ENCODE data around the gene DCTN5.
"Not testable (repeated sequence)": the region's sequence is repeated elsewhere in the genome, so short reads cannot be mapped to it uniquely, and the experiment has no call there.

Gene DCTN5

DNA sequence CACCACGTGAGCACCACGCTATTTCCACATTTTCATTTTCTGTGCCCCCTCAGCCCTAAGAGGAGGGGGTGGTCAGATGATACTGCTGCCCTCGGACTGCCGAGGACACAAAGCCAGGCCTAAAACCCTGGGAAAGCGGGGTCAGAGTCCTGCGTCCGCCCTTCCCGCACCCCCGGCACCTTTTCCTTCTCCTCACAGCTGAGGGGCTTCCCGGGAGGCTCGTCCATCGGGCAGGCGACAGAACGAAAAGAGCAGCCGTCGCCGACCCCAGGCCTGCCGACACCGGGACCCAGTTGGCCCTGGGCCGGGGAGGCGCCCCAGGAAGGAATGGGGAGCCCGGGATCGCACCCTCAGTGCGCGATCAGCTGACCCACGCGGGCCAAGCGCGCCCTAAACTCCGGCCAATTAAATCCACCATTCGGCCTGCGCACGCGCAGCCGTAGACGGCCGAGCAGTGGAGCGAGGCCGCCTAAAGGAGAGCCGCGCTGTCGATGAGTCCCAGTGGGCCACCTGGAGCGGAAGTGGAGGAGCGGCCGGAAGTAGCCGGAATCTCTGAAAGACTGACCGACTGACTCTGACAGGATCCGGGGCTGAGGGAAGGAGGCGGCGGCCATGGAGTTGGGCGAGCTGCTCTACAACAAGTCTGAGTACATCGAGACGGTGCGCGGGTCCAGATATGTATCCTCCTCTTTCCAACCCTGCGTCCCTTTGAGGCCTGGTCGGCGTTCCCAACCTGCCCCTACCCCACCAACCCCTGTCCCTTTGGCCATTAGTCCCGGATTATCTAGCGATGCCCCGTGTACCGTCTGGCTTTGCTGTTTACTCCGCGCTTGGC, at the start of gene DCTN5, which contains the start of gene PALB2:
DCTN5 (plus strand) TSS at position 536 of the 835 bp plus-strand sequence; CDS start at position 613, 77 bp downstream.
PALB2 (minus strand) TSS at position 380 of the 835 bp plus-strand sequence; CDS start at position 227, 153 bp downstream.
- intact Hi-C loops (cut with DNase I), result loop anchor here (1.0 to 2.0 kb wide), 2 partner anchors 44 to 84 kb away; partner anchors contain the start of genes EARS2, NDUFAB1 and UBFD1
- DNase-seq, result peak; percentile 89 to 99 (median 94)

GRCh38 chr16:23594186-23594585, 47.1 kb upstream of the DCTN5 start:
- peak in 1 of 10 donors; percentile 7 for DNase-seq
- intact Hi-C loops (cut with DNase I), result no loop called here

GRCh38 chr16:23595246-23595950, 45.9 kb upstream of the DCTN5 start:
- intact Hi-C loops (cut with DNase I), result no loop called here

GRCh38 chr16:23595951-23596720, 45.1 kb upstream of the DCTN5 start, which contains the start of gene NDUFAB1:
TSS of gene NDUFAB1 (minus strand) at chr16:23596316. CDS start at chr16:23596290, 26 bp downstream.
- intact Hi-C loops (cut with DNase I), result loop anchor here (2.0 kb wide), 2 partner anchors 37 to 45 kb away; partner anchors contain the start of genes DCTN5 and PALB2
- DNase-seq, result peak; percentile 86 to 98 (median 91)

More at GRCh38 chr16:23595246-23595950, 45.9 kb upstream of the DCTN5 start:
- DNase-seq, result peak in 1 of 10 donors; percentile 24

GRCh38 chr16:23597003-23597756, 44.1 kb upstream of the DCTN5 start:
- intact Hi-C loops (cut with DNase I), result loop anchor here (2.0 kb wide), 2 partner anchors 38 to 44 kb away; partner anchors contain the start of genes DCTN5 and PALB2
- peak in 1 of 10 donors; percentile 68 for DNase-seq

- no peak for DNase-seq
- intact Hi-C loops (cut with DNase I), result no loop called here
Observed at GRCh38 chr16:23607726-23608125, 33.5 kb upstream of the DCTN5 start.

DNA sequence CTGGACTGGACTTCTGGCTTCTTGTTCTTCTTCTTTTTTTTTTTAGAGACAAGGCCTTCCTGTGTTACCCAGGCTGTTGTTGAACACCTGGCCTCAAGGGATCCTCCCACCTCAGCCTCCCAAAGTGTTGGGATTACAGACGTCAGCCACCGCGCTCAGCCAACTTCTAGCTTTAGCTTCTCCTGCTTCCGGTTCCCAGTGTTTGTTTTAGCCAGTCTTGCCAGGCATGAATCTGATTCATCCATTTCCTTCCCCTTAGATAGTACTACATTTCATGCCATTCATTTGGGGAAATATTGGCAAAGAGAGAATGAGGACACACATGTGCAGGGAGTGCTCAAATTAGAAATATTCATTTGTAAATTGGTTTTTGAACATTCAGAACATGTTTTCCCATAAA, 33.1 kb upstream of the DCTN5 start:
- intact Hi-C loops (cut with DNase I), result no loop called here
- no peak for DNase-seq

GRCh38 chr16:23609929-23610328, 31.3 kb upstream of the DCTN5 start:
- intact Hi-C loops (cut with DNase I), result no loop called here
- DNase-seq, result no peak

DNA sequence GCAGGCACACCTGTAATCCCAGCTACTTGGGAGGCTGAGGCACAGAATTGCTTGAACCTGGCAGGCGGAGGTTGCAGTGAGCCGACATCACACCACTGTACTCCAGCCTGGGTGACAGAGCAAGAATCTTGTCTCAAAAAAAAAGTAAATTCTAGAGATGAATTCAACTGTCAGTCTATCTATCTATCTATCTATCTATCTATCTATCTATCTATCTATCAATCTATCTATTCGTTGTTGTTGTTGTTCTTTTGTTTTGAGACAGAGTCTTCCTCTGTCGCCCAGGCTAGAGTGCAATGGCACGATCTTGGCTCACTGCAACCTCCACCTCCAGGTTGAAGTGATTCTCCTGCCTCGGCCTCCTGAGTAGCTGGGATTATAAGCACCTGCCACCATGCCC, 30.4 kb upstream of the DCTN5 start:
- DNase-seq; intact Hi-C loops (cut with DNase I): not testable (repeated sequence)

DNA sequence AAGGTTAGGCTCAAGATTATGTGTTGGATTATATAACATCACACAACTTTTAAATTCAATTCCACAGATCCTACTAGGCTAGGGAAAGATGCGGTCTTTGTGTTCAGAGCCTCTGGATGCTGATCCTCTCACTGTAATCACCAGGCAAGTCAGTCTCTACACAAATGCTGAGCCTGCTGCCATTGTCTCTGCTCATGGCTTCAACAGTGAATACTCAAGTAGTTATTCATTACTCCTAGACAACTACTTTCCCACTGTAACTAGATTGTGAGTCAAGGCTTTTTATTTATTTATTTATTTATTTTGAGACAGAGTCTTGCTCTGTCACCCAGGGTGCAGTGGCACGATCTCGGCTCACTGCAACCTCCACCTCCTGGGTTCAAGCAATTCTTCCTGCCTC, 29.3 kb upstream of the DCTN5 start:
- intact Hi-C loops (cut with DNase I), result no loop called here
- DNase-seq, result no peak

DNA sequence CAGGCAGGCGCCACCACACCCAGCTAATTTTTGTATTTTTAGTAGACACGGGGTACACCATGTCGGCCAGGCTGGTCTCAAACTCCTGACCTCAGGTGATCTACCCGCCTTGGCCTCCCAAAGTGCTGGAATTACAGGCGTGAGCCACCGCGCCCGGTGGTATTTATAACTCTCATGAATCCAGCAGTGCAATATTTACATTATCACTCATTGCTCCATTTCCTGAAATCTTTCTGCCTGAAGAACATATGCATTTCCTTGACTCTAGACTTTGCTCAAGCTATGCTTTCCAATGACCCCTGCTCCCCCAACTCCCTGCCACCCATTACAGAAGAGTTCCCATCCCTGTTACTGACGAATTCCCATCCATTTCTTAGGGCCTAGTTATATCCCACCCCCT, 25.5 kb upstream of the DCTN5 start:
- intact Hi-C loops (cut with DNase I), result no loop called here

GRCh38 chr16:23624092-23624491, 17.2 kb upstream of the DCTN5 start:
- no peak for DNase-seq
- intact Hi-C loops (cut with DNase I), result no loop called here

More for the DNA sequence above, 25.5 kb upstream of the DCTN5 start:
- no peak for DNase-seq

GRCh38 chr16:23629516-23629915, 11.8 kb upstream of the DCTN5 start:
- intact Hi-C loops (cut with DNase I), result no loop called here

DNA sequence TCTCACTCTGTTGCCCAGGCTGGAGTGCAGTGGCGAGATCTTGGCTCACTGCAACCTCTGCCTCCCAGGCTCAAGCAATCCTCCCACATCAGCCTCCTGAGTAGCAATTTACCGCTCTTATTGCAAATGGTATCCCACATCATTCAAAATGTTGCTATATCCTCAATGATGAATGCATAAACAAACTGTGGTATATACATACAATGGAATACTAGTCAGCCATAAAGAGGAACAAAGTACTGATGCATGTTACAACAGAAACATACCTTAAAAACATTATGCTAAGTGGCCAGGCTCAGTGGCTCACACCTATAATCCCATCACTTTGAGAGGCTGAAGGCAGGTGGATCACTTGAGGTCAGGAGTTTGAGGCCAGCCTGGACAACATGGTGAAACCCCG, 9.4 kb upstream of the DCTN5 start:
- DNase-seq; intact Hi-C loops (cut with DNase I): not testable (repeated sequence)

More at GRCh38 chr16:23629516-23629915, 11.8 kb upstream of the DCTN5 start:
- DNase-seq, result no peak

- intact Hi-C loops (cut with DNase I), result no loop called here
Observed at GRCh38 chr16:23634461-23635036, 6.7 kb upstream of the DCTN5 start.

GRCh38 chr16:23635958-23636357, 5.3 kb upstream of the DCTN5 start:
- DNase-seq, result no peak
- intact Hi-C loops (cut with DNase I), result no loop called here

More at GRCh38 chr16:23634461-23635036, 6.7 kb upstream of the DCTN5 start:
- no peak for DNase-seq

DNA sequence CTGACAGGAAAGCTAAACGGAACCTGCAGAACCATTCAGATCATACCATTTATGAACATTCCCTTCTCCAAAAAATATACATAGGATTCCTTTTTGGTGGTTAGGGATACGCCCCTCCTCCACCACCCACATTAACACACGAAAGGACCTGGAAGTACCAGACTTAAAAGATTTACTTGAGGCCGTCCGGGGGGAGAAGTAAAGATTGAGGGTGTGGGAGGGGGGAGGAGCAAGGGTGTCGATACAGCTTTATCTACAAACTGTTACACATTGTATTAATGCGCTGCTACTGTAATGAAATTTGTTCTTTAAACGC, 693 bp upstream of the DCTN5 start:
- intact Hi-C loops (cut with DNase I), result loop anchor here (2.0 kb wide), 1 partner anchor 44 kb away; the partner anchor contains the start of gene NDUFAB1
- DNase-seq, result no peak

DNA sequence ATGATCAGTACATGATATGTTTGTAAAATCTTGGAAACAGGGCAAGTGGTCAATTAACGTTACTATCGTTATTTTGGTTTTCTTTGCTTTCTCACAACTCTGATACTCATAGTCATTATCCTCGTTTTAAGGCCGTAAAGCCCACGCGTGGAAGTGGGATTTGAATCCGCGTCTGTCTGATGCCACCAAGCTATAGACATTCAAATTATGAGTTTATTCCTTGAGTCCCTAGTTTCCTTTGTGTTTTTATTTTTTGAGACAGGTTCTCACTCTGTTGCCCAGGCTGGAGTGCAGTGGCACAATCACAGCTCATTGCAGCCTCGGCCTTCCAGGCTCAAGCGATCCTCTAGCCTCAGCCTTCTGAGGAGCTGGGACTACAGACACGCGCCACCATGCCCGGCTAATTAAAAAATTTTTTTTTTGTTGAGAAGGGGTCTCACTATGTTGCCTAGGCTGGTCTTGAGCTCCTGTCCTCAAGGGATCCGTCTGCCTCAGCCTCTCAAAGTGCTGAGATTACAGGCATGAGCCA, 1.0 kb downstream of the DCTN5 start:
- no peak for DNase-seq
- intact Hi-C loops (cut with DNase I), result no loop called here

Measured in posterior cingulate gyrus (tissue), 11 donors.